HG02884 (cell line): ENCODE measurements around the gene MAFF.

Experiments
- ATAC-seq: cut with Tn5 transposase; IDR thresholded peaks from one replicate; pipeline ENCODE4 v1.9.1; 2021; ENCODE audit warnings: mild to moderate bottlenecking, moderate library complexity; ENCODE audit not compliant: unreplicated experiment

Gene MAFF

GRCh38 chr22:38244106-38244505 lies 42.3 kb downstream of the MAFF start:
- no peak for ATAC-seq

- ATAC-seq: no peak
Observed at GRCh38 chr22:38246046-38246658, 44.4 kb downstream of the MAFF start.

GRCh38 chr22:38246692-38247091 lies 44.9 kb downstream of the MAFF start:
- no peak for ATAC-seq

GRCh38 chr22:38247713-38248112 lies 45.9 kb downstream of the MAFF start:
- no peak for ATAC-seq

- ATAC-seq: no peak
Observed at GRCh38 chr22:38248280-38248679, 46.5 kb downstream of the MAFF start.

GRCh38 chr22:38249301-38249700 lies 47.5 kb downstream of the MAFF start:
- ATAC-seq: no peak

GRCh38 chr22:38249803-38250642 lies 48.2 kb downstream of the MAFF start:
- ATAC-seq: no peak

- no peak for ATAC-seq
Observed at GRCh38 chr22:38250643-38251340, 49.0 kb downstream of the MAFF start.

- ATAC-seq: no peak
Observed at GRCh38 chr22:38251341-38251692, 49.5 kb downstream of the MAFF start.

- no peak for ATAC-seq
Observed at GRCh38 chr22:38255697-38256096, 53.9 kb downstream of the MAFF start.

- ATAC-seq: no peak
Observed at GRCh38 chr22:38257181-38257580, 55.4 kb downstream of the MAFF start.

GRCh38 chr22:38257650-38258250 lies 56.0 kb downstream of the MAFF start:
- ATAC-seq: no peak

- no peak for ATAC-seq
Observed at GRCh38 chr22:38258895-38259294, 57.1 kb downstream of the MAFF start.

GRCh38 chr22:38259370-38259769 lies 57.6 kb downstream of the MAFF start:
- no peak for ATAC-seq

- ATAC-seq: no peak
Observed at GRCh38 chr22:38260761-38261681, 59.2 kb downstream of the MAFF start.

GRCh38 chr22:38262051-38262795 lies 60.4 kb downstream of the MAFF start:
- no peak for ATAC-seq

- ATAC-seq: no peak
Observed at GRCh38 chr22:38264322-38264843, 62.6 kb downstream of the MAFF start.
